ENCODE measurements around the gene PARN. TPM values are rescaled to one million over a fixed set of nuclear protein-coding genes. Genes with fewer than 3 reads are reported as not detected.
A peak's percentile ranks its signal among the peaks of the same experiment; 100 is the strongest.

PARN gene
- total RNA-seq, 4 donors from 2014 or later, result 11.4 to 26.9 (median 20.7) TPM

GRCh38 chr16:14672403-14672971, 42.4 kb upstream of the PARN start:
- no peak overlapping the region for H3K27ac ChIP-seq
- intact Hi-C loops (cut with DNase I), result no loop called here
- no peak for DNase-seq
- peaks cover 0 to 8% (median 5%) of the 10 kb centered on the region in 3 donors for H3K4me1 ChIP-seq
- no peaks in the 10 kb centered on the region for H3K9me3 ChIP-seq
- no peak overlapping the region for H3K4me3 ChIP-seq
- TF ChIP-seq CTCF (IDR thresholded peaks at IDR 0.05) (no peak), POLR2A (IDR thresholded peaks at IDR 0.05) (no peak)
- H3K27me3 ChIP-seq, result no peaks in the 10 kb centered on the region
- H3K36me3 ChIP-seq, result peaks cover 0 to 20% (median 5%) of the 10 kb centered on the region in 3 donors
- 47 to 53% methylated on average over 7 of the region's 7 CpGs for WGBS, 2 donors

- no peaks in the 10 kb centered on the region for H3K27me3 ChIP-seq
- H3K36me3 ChIP-seq, result peaks cover 5 to 47% (median 12%) of the 10 kb centered on the region in 3 donors
- TF ChIP-seq POLR2A (IDR thresholded peaks at IDR 0.05), result no peak
- peak in 2 of 6 experiments; percentile 21 to 51 for TF ChIP-seq CTCF (IDR thresholded peaks at IDR 0.05)
- H3K9me3 ChIP-seq, result no peaks in the 10 kb centered on the region
- intact Hi-C loops (cut with DNase I), result no loop called here
- no peak overlapping the region for H3K4me3 ChIP-seq
- 60 to 67% methylated on average over 1 to 4 of the region's 4 CpGs for WGBS, 2 donors
- no peak overlapping the region for H3K27ac ChIP-seq
- H3K4me1 ChIP-seq, result peaks cover 0 to 8% (median 5%) of the 10 kb centered on the region in 3 donors
- DNase-seq, result no peak
These were observed 39.7 kb upstream of the PARN start for GRCh38 chr16:14669776-14670175.

- Histone ChIP-seq H3K9me3 (no peaks in the 10 kb centered on the region), H3K27me3 (no peaks in the 10 kb centered on the region), H3K4me1 (peaks cover 0 to 8% (median 5%) of the 10 kb centered on the region in 3 donors), H3K36me3 (peaks cover 8 to 58% (median 23%) of the 10 kb centered on the region in 3 donors), H3K4me3 (no peak overlapping the region), H3K27ac (no peak overlapping the region)
- intact Hi-C loops (cut with DNase I), result no loop called here
- WGBS, 2 donors, result 82 to 88% methylated on average over 7 of the region's 7 CpGs
- DNase-seq, result no peak
- no peak for TF ChIP-seq POLR2A (IDR thresholded peaks at IDR 0.05)
- no peak for TF ChIP-seq CTCF (IDR thresholded peaks at IDR 0.05)
These were observed 38.6 kb upstream of the PARN start for GRCh38 chr16:14668556-14669223.

- DNase-seq, result no peak
- no peaks in the 10 kb centered on the region for H3K9me3 ChIP-seq
- no peak overlapping the region for H3K27ac ChIP-seq
- peaks cover 8 to 69% (median 32%) of the 10 kb centered on the region in 3 donors for H3K36me3 ChIP-seq
- no peak overlapping the region for H3K4me3 ChIP-seq
- no peaks in the 10 kb centered on the region for H3K27me3 ChIP-seq
- TF ChIP-seq CTCF (IDR thresholded peaks at IDR 0.05), result no peak
- no peak for TF ChIP-seq POLR2A (IDR thresholded peaks at IDR 0.05)
- intact Hi-C loops (cut with DNase I), result no loop called here
- H3K4me1 ChIP-seq, result peaks cover 0 to 8% (median 5%) of the 10 kb centered on the region in 3 donors
- 86 to 92% methylated on average over 12 of the region's 16 CpGs for WGBS, 2 donors
These were observed 37.5 kb upstream of the PARN start for GRCh38 chr16:14667347-14668266.
